Mesenchymal stem cell (in vitro differentiated cells and primary cell): ENCODE results near the gene NEDD4L.
A peak's percentile ranks its signal among the peaks of the same experiment; 100 is the strongest.

Experiments used
- DNase-seq: peaks from one replicate; pipeline ENCODE4 v3.0.0-alpha.2; 2013
- H2AFZ ChIP-seq: one replicate; pipeline ENCODE4 v1.6.1; 2013; ENCODE audit warnings: low read depth, mild to moderate bottlenecking, control low read depth, inconsistent platforms, low read length, moderate library complexity
- H2AK5ac ChIP-seq: 2 replicates; pipeline ENCODE4 v1.6.1; 2013; ENCODE audit warnings: low read length, moderate library complexity, mild to moderate bottlenecking, inconsistent platforms; ENCODE audit not compliant: severe bottlenecking
- H2BK120ac ChIP-seq: one replicate; pipeline ENCODE4 v1.6.1; 2013; ENCODE audit warnings: low read depth, mild to moderate bottlenecking, inconsistent platforms, low read length, moderate library complexity
- H2BK12ac ChIP-seq, 2 experiments: one replicate each; pipeline ENCODE4 v1.6.1; 2013; ENCODE audit warnings: inconsistent platforms in 2 of 2, low read length in 2 of 2, mild to moderate bottlenecking in 2 of 2, moderate library complexity in 2 of 2, control low read depth in 1 of 2
- H2BK15ac ChIP-seq: one replicate; pipeline ENCODE4 v1.6.1; 2013; ENCODE audit warnings: mild to moderate bottlenecking, low read depth, inconsistent platforms; ENCODE audit not compliant: poor library complexity, severe bottlenecking
- H2BK5ac ChIP-seq: 2 replicates; pipeline ENCODE4 v1.6.1; 2013; ENCODE audit warnings: low read depth, mild to moderate bottlenecking, low read length, control low read depth, inconsistent platforms; ENCODE audit not compliant: poor library complexity, severe bottlenecking
- H3K14ac ChIP-seq, 2 experiments: one replicate each; pipeline ENCODE4 v1.6.1; 2013; ENCODE audit warnings: inconsistent platforms in 2 of 2, low read length in 2 of 2, control low read depth in 1 of 2, mild to moderate bottlenecking in 1 of 2, moderate library complexity in 1 of 2
- H3K18ac ChIP-seq, 2 experiments: one replicate each; pipeline ENCODE4 v1.6.1; 2013; ENCODE audit warnings: inconsistent platforms in 2 of 2, low read length in 2 of 2, control low read depth in 1 of 2, low read depth in 1 of 2, mild to moderate bottlenecking in 1 of 2
- H3K23ac ChIP-seq, 2 experiments: one replicate each; pipeline ENCODE4 v1.6.1; 2013; ENCODE audit warnings: inconsistent platforms in 2 of 2, low read length in 2 of 2, mild to moderate bottlenecking in 2 of 2, moderate library complexity in 2 of 2, control low read depth in 1 of 2
- H3K27ac ChIP-seq: 2 replicates; pipeline ENCODE4 v1.5.1; 2013; ENCODE audit warnings: mild to moderate bottlenecking, moderate library complexity, low read length, control low read depth, inconsistent platforms; ENCODE audit not compliant: poor library complexity, severe bottlenecking
- H3K27me3 ChIP-seq, 2 experiments: 2 replicates each; pipeline versions ENCODE4 v1.6.1 to v1.7.0; 2013; ENCODE audit warnings: low read length in 2 of 2, mild to moderate bottlenecking in 2 of 2, moderate library complexity in 2 of 2, control low read depth in 1 of 2, inconsistent platforms in 1 of 2; ENCODE audit not compliant: control insufficient read depth in 1 of 2, insufficient read depth in 1 of 2
- H3K36me3 ChIP-seq, 2 experiments: 2 replicates each; pipeline versions ENCODE4 v1.6.1 to v1.7.0; 2013; ENCODE audit warnings: low read length in 2 of 2, control low read depth in 1 of 2, inconsistent platforms in 1 of 2, low read depth in 1 of 2, mild to moderate bottlenecking in 1 of 2; ENCODE audit not compliant: insufficient read depth in 2 of 2, control insufficient read depth in 1 of 2
- H3K4ac ChIP-seq, 2 experiments: one replicate each; pipeline ENCODE4 v1.6.1; 2013; ENCODE audit warnings: inconsistent platforms in 2 of 2, low read length in 2 of 2, mild to moderate bottlenecking in 2 of 2, moderate library complexity in 2 of 2, control low read depth in 1 of 2, low read depth in 1 of 2
- H3K4me1 ChIP-seq: 2 replicates; pipeline ENCODE4 v1.6.1; 2013; ENCODE audit warnings: low read depth, low read length, control low read depth; ENCODE audit not compliant: control insufficient read depth, insufficient read depth
- H3K4me2 ChIP-seq: 2 replicates; pipeline ENCODE4 v1.6.1; 2013; ENCODE audit warnings: low read length, mild to moderate bottlenecking, inconsistent platforms; ENCODE audit not compliant: poor library complexity, severe bottlenecking
- H3K4me3 ChIP-seq, 2 experiments: 2 replicates each; pipeline versions ENCODE4 v1.5.1 to v1.7.0; 2013; ENCODE audit warnings: low read length in 2 of 2, mild to moderate bottlenecking in 2 of 2, control low read depth in 1 of 2, low read depth in 1 of 2; ENCODE audit not compliant: insufficient read depth in 1 of 2
- H3K79me1 ChIP-seq: replicated peaks from 2 replicates; pipeline ENCODE4 v1.6.1; 2013; ENCODE audit warnings: mild to moderate bottlenecking, control low read depth, low read length, inconsistent platforms; ENCODE audit not compliant: poor library complexity, severe bottlenecking
- H3K9ac ChIP-seq: 2 replicates; pipeline ENCODE4 v1.7.0; 2013; ENCODE audit warnings: mild to moderate bottlenecking, low read length, moderate library complexity
- H3K9me3 ChIP-seq: 2 replicates; pipeline ENCODE4 v1.7.0; 2013; ENCODE audit warnings: mild to moderate bottlenecking, low read length; ENCODE audit not compliant: control insufficient read depth
- H4K8ac ChIP-seq: one replicate; pipeline ENCODE4 v1.6.1; 2013; ENCODE audit warnings: inconsistent platforms, mild to moderate bottlenecking, low read length, moderate library complexity
- H4K91ac ChIP-seq: one replicate; pipeline ENCODE4 v1.6.1; 2013; ENCODE audit warnings: mild to moderate bottlenecking, low read length, inconsistent platforms
- WGBS: methylation state at CpG from one replicate; pipeline ENCODE4 v1.1.7; 2013; ENCODE audit warnings: mixed read lengths; 5-methylcytosine and 5-hydroxymethylcytosine counted together

Gene NEDD4L

GRCh38 chr18:58201733-58202730 is 158.0 kb downstream of the NEDD4L start:
- Histone ChIP-seq H2BK12ac (no peak overlapping the region), H3K27me3 (no peaks in the 10 kb centered on the region), H3K4me3 (no peak overlapping the region), H4K8ac (no peak overlapping the region), H3K9ac (no peak overlapping the region), H4K91ac (no peak overlapping the region), H2AK5ac (no peak overlapping the region), H3K4me2 (no peak overlapping the region), H3K18ac (no peak overlapping the region), H2BK120ac (no peak overlapping the region), H3K9me3 (no peaks in the 10 kb centered on the region), H3K14ac (no peak overlapping the region), H3K23ac (no peak overlapping the region), H3K4ac (peak overlapping the region in 1 of 2 experiments; percentile 0), H2AFZ (no peak overlapping the region), H3K4me1 (peaks cover 10% of the 10 kb centered on the region), H3K36me3 (no peaks in the 10 kb centered on the region), H3K79me1 (peaks cover 13% of the 10 kb centered on the region), H2BK5ac (no peak overlapping the region), H2BK15ac (no peak overlapping the region), H3K27ac (no peak overlapping the region)
- 81% methylated on average over 11 of the region's 11 CpGs for WGBS
- DNase-seq, result no peak

DNA sequence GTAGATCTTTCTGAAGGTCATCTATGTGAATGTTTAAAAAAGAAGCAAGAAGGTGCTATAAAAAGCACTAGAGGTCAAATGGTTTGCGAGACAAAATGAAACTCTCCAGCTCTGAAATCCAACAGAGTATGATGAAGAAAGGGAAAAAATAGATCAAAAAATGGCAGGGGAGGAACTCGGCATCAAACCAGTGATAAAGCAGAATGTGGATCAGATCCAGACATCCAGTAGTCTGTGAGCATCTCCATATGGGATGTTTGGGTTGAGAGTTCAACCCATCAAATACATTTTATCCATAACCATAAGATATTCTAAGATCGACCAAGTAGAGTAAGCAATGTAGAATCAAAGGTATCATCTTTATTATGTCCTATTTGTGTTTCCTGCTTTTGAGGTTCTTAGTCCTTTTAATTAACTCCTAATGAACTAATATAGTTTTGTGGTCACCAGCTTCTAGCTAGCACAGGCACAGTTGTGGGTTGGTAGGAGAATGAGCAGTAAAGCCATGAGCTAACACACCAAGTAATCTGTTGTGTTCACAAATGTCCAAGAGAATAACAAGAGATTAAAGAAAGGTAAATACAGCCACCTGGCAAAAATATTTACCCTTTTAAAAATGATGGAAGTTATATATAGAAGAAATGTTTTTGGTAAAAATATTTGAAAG is 160.9 kb downstream of the NEDD4L start:
- Histone ChIP-seq H3K9me3 (no peaks in the 10 kb centered on the region), H2AK5ac (no peak overlapping the region), H3K36me3 (no peaks in the 10 kb centered on the region), H3K4me2 (no peak overlapping the region), H3K14ac (no peak overlapping the region), H3K79me1 (peaks cover 3% of the 10 kb centered on the region), H3K9ac (peak overlapping the region; percentile 20), H3K27me3 (no peaks in the 10 kb centered on the region), H3K4me1 (peaks cover 10% of the 10 kb centered on the region), H2AFZ (no peak overlapping the region), H4K91ac (no peak overlapping the region), H2BK120ac (no peak overlapping the region), H3K4me3 (no peak overlapping the region), H2BK15ac (no peak overlapping the region), H2BK12ac (no peak overlapping the region), H3K4ac (no peak overlapping the region), H2BK5ac (no peak overlapping the region), H3K27ac (no peak overlapping the region), H4K8ac (no peak overlapping the region), H3K18ac (no peak overlapping the region), H3K23ac (no peak overlapping the region)
- DNase-seq, result no peak
- 100% methylated on average over 1 of the region's 3 CpGs for WGBS

DNA sequence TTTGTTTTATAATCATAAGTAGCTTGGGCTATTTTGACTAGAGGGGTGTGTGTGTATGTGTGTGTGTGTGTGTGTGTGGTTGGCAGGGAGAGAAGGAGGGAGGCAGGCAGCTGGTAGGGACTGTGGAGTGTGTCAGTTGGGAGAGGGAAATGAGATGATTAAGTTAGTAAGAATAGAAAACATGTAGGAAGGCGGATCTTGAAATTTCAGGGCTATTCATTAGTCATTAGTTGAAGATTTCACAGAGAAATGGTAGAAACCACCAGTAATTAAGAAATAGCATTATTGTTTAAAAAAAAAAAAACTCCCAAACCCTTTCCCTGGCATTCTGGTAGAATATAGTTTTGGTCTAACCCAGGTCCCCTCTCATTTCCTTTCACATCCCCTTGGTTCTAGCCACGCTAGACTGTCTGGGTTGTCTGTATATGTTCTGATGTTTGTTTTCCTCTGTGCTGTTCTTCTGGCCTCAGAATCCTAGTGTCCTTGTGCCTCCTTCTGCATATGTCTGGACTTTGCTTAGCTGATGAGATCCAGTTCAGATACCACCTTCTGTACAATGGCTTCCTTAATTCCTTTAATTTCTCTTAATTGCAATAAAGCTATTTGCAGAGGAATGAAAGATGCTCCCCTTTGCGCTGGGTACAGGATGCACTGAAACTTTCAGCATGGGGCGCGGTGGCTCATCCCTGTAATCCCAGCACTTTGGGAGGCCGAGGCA is 161.6 kb downstream of the NEDD4L start:
- Histone ChIP-seq H3K27ac (no peak overlapping the region), H4K8ac (no peak overlapping the region), H2BK5ac (no peak overlapping the region), H3K9ac (peak overlapping the region; percentile 20), H3K23ac (no peak overlapping the region), H2AFZ (no peak overlapping the region), H4K91ac (no peak overlapping the region), H3K18ac (peak overlapping the region in 1 of 2 experiments; percentile 20), H3K4me2 (no peak overlapping the region), H3K79me1 (peaks cover 3% of the 10 kb centered on the region), H2AK5ac (no peak overlapping the region), H3K9me3 (no peaks in the 10 kb centered on the region), H3K27me3 (no peaks in the 10 kb centered on the region), H2BK120ac (no peak overlapping the region), H3K14ac (no peak overlapping the region), H3K4me1 (peaks cover 10% of the 10 kb centered on the region), H2BK12ac (no peak overlapping the region), H3K36me3 (no peaks in the 10 kb centered on the region), H3K4ac (no peak overlapping the region), H2BK15ac (no peak overlapping the region), H3K4me3 (no peak overlapping the region)
- peak; percentile 62 for DNase-seq
- 89% methylated on average over 5 of the region's 6 CpGs for WGBS
